ENCODE measurements around the gene TJP1.

- TF ChIP-seq CTCF (IDR thresholded peaks at IDR 0.05) (no peak), POLR2A (IDR thresholded peaks at IDR 0.05) (no peak)
Observed at GRCh38 chr15:29788433-29789034, 33.7 kb downstream of the TJP1 start.

Data from lower leg skin (tissue), 3 donors.